Measurements from ENCODE around the gene ARHGAP6. TPM values are rescaled to one million over a fixed set of nuclear protein-coding genes. Genes with fewer than 3 reads are reported as not detected.

Gene ARHGAP6
- total and polyA plus RNA-seq, 9 of the 15 experiments (the other 6 are each of a cell fraction or from before 2014, with no cell fraction given), result 12.5 to 63.6 (median 41.8) TPM

DNA sequence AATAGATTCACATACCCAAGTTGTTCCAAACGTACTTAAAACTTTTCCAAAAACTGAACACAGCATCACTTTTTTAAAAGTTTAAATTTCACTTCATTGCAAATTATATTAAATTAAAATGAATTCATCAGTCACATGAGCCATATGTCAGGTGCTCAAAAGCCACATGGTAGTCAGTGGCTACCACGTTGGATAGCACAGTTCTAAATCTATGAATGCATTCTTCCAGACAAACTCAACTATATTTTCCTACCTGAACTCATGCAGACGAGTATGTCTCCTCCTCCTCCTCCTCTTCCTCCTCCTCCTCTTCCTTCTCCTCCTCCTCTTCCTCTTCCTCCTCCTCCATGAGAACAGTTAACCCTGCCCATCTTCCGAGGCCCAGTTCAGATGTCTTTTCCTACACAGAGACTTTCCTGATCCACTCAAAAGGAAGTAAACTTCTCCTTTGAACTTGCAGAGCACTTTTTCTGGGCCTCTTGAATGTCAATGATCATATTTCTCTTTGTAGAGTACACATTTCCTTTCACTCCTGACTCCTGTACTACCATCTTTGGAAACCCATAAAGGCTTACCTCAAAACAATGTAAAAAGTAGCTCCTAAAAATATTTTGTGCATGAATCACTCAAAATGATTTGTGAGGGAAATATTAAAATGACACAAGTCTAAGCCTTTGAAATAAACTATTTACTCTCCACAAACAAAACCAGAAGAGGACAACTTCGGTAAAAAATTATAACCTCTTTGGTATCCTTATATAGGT is 199.9 kb downstream of the ARHGAP6 start (continued):
- TF ChIP-seq, protein P1, sequence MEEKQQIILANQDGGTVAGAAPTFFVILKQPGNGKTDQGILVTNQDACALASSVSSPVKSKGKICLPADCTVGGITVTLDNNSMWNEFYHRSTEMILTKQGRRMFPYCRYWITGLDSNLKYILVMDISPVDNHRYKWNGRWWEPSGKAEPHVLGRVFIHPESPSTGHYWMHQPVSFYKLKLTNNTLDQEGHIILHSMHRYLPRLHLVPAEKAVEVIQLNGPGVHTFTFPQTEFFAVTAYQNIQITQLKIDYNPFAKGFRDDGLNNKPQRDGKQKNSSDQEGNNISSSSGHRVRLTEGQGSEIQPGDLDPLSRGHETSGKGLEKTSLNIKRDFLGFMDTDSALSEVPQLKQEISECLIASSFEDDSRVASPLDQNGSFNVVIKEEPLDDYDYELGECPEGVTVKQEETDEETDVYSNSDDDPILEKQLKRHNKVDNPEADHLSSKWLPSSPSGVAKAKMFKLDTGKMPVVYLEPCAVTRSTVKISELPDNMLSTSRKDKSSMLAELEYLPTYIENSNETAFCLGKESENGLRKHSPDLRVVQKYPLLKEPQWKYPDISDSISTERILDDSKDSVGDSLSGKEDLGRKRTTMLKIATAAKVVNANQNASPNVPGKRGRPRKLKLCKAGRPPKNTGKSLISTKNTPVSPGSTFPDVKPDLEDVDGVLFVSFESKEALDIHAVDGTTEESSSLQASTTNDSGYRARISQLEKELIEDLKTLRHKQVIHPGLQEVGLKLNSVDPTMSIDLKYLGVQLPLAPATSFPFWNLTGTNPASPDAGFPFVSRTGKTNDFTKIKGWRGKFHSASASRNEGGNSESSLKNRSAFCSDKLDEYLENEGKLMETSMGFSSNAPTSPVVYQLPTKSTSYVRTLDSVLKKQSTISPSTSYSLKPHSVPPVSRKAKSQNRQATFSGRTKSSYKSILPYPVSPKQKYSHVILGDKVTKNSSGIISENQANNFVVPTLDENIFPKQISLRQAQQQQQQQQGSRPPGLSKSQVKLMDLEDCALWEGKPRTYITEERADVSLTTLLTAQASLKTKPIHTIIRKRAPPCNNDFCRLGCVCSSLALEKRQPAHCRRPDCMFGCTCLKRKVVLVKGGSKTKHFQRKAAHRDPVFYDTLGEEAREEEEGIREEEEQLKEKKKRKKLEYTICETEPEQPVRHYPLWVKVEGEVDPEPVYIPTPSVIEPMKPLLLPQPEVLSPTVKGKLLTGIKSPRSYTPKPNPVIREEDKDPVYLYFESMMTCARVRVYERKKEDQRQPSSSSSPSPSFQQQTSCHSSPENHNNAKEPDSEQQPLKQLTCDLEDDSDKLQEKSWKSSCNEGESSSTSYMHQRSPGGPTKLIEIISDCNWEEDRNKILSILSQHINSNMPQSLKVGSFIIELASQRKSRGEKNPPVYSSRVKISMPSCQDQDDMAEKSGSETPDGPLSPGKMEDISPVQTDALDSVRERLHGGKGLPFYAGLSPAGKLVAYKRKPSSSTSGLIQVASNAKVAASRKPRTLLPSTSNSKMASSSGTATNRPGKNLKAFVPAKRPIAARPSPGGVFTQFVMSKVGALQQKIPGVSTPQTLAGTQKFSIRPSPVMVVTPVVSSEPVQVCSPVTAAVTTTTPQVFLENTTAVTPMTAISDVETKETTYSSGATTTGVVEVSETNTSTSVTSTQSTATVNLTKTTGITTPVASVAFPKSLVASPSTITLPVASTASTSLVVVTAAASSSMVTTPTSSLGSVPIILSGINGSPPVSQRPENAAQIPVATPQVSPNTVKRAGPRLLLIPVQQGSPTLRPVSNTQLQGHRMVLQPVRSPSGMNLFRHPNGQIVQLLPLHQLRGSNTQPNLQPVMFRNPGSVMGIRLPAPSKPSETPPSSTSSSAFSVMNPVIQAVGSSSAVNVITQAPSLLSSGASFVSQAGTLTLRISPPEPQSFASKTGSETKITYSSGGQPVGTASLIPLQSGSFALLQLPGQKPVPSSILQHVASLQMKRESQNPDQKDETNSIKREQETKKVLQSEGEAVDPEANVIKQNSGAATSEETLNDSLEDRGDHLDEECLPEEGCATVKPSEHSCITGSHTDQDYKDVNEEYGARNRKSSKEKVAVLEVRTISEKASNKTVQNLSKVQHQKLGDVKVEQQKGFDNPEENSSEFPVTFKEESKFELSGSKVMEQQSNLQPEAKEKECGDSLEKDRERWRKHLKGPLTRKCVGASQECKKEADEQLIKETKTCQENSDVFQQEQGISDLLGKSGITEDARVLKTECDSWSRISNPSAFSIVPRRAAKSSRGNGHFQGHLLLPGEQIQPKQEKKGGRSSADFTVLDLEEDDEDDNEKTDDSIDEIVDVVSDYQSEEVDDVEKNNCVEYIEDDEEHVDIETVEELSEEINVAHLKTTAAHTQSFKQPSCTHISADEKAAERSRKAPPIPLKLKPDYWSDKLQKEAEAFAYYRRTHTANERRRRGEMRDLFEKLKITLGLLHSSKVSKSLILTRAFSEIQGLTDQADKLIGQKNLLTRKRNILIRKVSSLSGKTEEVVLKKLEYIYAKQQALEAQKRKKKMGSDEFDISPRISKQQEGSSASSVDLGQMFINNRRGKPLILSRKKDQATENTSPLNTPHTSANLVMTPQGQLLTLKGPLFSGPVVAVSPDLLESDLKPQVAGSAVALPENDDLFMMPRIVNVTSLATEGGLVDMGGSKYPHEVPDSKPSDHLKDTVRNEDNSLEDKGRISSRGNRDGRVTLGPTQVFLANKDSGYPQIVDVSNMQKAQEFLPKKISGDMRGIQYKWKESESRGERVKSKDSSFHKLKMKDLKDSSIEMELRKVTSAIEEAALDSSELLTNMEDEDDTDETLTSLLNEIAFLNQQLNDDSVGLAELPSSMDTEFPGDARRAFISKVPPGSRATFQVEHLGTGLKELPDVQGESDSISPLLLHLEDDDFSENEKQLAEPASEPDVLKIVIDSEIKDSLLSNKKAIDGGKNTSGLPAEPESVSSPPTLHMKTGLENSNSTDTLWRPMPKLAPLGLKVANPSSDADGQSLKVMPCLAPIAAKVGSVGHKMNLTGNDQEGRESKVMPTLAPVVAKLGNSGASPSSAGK (IDR thresholded peaks at IDR 0.05), result peak; percentile 74
- TF ChIP-seq, protein P2, sequence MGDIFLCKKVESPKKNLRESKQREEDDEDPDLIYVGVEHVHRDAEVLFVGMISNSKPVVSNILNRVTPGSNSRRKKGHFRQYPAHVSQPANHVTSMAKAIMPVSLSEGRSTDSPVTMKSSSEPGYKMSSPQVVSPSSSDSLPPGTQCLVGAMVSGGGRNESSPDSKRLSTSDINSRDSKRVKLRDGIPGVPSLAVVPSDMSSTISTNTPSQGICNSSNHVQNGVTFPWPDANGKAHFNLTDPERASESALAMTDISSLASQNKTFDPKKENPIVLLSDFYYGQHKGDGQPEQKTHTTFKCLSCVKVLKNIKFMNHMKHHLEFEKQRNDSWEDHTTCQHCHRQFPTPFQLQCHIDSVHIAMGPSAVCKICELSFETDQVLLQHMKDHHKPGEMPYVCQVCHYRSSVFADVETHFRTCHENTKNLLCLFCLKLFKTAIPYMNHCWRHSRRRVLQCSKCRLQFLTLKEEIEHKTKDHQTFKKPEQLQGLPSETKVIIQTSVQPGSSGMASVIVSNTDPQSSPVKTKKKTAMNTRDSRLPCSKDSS (IDR thresholded peaks at IDR 0.05; ENCODE audit: low read depth, partially characterized antibody), result no peak
- TF ChIP-seq TAF15 (IDR thresholded peaks at IDR 0.05; ENCODE audit: low read depth, low read length) (no peak), ARID1B (IDR thresholded peaks at IDR 0.05) (peak; percentile 6; the same call in 1 of the 2 replicates)
- TF ChIP-seq, protein P3, sequence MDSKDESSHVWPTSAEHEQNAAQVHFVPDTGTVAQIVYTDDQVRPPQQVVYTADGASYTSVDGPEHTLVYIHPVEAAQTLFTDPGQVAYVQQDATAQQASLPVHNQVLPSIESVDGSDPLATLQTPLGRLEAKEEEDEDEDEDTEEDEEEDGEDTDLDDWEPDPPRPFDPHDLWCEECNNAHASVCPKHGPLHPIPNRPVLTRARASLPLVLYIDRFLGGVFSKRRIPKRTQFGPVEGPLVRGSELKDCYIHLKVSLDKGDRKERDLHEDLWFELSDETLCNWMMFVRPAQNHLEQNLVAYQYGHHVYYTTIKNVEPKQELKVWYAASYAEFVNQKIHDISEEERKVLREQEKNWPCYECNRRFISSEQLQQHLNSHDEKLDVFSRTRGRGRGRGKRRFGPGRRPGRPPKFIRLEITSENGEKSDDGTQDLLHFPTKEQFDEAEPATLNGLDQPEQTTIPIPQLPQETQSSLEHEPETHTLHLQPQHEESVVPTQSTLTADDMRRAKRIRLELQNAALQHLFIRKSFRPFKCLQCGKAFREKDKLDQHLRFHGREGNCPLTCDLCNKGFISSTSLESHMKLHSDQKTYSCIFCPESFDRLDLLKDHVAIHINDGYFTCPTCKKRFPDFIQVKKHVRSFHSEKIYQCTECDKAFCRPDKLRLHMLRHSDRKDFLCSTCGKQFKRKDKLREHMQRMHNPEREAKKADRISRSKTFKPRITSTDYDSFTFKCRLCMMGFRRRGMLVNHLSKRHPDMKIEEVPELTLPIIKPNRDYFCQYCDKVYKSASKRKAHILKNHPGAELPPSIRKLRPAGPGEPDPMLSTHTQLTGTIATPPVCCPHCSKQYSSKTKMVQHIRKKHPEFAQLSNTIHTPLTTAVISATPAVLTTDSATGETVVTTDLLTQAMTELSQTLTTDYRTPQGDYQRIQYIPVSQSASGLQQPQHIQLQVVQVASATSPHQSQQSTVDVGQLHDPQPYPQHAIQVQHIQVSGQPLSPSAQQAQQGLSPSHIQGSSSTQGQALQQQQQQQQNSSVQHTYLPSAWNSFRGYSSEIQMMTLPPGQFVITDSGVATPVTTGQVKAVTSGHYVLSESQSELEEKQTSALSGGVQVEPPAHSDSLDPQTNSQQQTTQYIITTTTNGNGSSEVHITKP (IDR thresholded peaks at IDR 0.05; ENCODE audit: partially characterized antibody), result no peak
